GM06990 (cell line): Measurements from ENCODE around the gene RAP1GDS1.
"Not testable (repeated sequence)": the region's sequence is repeated elsewhere in the genome, so short reads cannot be mapped to it uniquely, and the experiment has no call there.

Source experiments
- DNase-seq: peaks from one replicate; pipeline ENCODE4 v3.0.0-alpha.2; 2011; ENCODE audit not compliant: insufficient read length; ENCODE audit errors: extremely low read depth
- H3K27me3 ChIP-seq: replicated peaks from 2 replicates; pipeline ENCODE4 v1.6.0; 2011; ENCODE audit warnings: low read length; ENCODE audit not compliant: control insufficient read depth, insufficient read depth
- H3K36me3 ChIP-seq: 2 replicates; pipeline ENCODE4 v1.5.1; 2011; ENCODE audit warnings: low read length; ENCODE audit not compliant: control insufficient read depth, insufficient read depth
- H3K4me3 ChIP-seq: replicated peaks from 2 replicates; pipeline ENCODE4 v1.5.1; 2011; ENCODE audit warnings: low read depth, mild to moderate bottlenecking, control low read depth, low read length
- CTCF ChIP-seq: IDR thresholded peaks from 2 replicates; pipeline ENCODE4 v1.5.1; 2011; ENCODE audit warnings: low read length, control low read depth, mild to moderate bottlenecking, inconsistent platforms; ENCODE audit not compliant: insufficient read depth, poor library complexity, severe bottlenecking

The RAP1GDS1 gene

GRCh38 chr4:98447648-98448047, 186.5 kb downstream of the RAP1GDS1 start:
- TF ChIP-seq CTCF = peak; percentile 7
- Histone ChIP-seq H3K36me3 (no peaks in the 10 kb centered on the region; the same call in 1 of the 2 replicates), H3K4me3 (no peak overlapping the region), H3K27me3 (no peaks in the 10 kb centered on the region)
- peak; percentile 29 for DNase-seq

GRCh38 chr4:98448908-98449307, 187.7 kb downstream of the RAP1GDS1 start:
- Histone ChIP-seq H3K4me3 (no peak overlapping the region), H3K36me3 (no peaks in the 10 kb centered on the region; the same call in 1 of the 2 replicates), H3K27me3 (no peaks in the 10 kb centered on the region)
- peak; percentile 8 for DNase-seq
- TF ChIP-seq CTCF = no peak

GRCh38 chr4:98452091-98452490, 190.9 kb downstream of the RAP1GDS1 start:
- Histone ChIP-seq H3K27me3 (no peaks in the 10 kb centered on the region), H3K4me3 (no peak overlapping the region), H3K36me3 (no peaks in the 10 kb centered on the region)
- no peak for TF ChIP-seq CTCF
- no peak for DNase-seq

- not testable (repeated sequence) for H3K36me3 ChIP-seq, H3K27me3 ChIP-seq, DNase-seq, H3K4me3 ChIP-seq
Measured at GRCh38 chr4:98457422-98457821, 196.2 kb downstream of the RAP1GDS1 start.

GRCh38 chr4:98461121-98461865, 200.1 kb downstream of the RAP1GDS1 start:
- H3K27me3 ChIP-seq = not testable (repeated sequence)

GRCh38 chr4:98462487-98462886, 201.3 kb downstream of the RAP1GDS1 start:
- H3K4me3 ChIP-seq = no peak overlapping the region
- TF ChIP-seq CTCF = no peak
- no peak for DNase-seq
- no peaks in the 10 kb centered on the region for H3K27me3 ChIP-seq
- no peaks in the 10 kb centered on the region for H3K36me3 ChIP-seq

More at GRCh38 chr4:98461121-98461865, 200.1 kb downstream of the RAP1GDS1 start:
- not testable (repeated sequence) for H3K4me3 ChIP-seq, DNase-seq, H3K36me3 ChIP-seq
